H1 (cell line): ENCODE results near the gene MRPL41. TPM values are rescaled to one million over a fixed set of nuclear protein-coding genes. Genes with fewer than 3 reads are reported as not detected.

Source experiments
- CTCF ChIA-PET: fragments of 300-600 bp; sonication (Branson Sonifier 250); formaldehyde crosslinking; loops from one replicate; lab custom pipeline; 2021; ENCODE audit not compliant: partially characterized antibody; lab: Charles Lee
- POLR2A ChIA-PET: fragments of 300-600 bp; sonication (Branson Sonifier 250); formaldehyde crosslinking; loops from one replicate; lab custom pipeline; 2021; ENCODE audit warnings: inconsistent platforms; ENCODE audit not compliant: partially characterized antibody; lab: Charles Lee
- DNase-seq, 2 experiments: peaks; one replicate each; pipeline versions ENCODE4 v3.0.0 to v3.0.0-alpha.2; 2010 to 2022; ENCODE audit warnings: low spot score in 2 of 2, low read depth in 1 of 2, mixed read lengths in 1 of 2
- FAIRE-seq: peaks from 2 replicates; lab custom pipeline; 2011; peaks lifted over from hg19 to GRCh38; lab: Jason Lieb, UNC
- H2AFZ ChIP-seq: 2 replicates; pipeline ENCODE4 v1.8.1; 2012; ENCODE audit warnings: low read length, inconsistent platforms
- H2AK5ac ChIP-seq: 2 replicates; pipeline ENCODE4 v1.6.1; 2013; ENCODE audit warnings: low read depth, low read length
- H2BK120ac ChIP-seq: replicated peaks from 2 replicates; pipeline ENCODE3; 2013; ENCODE audit warnings: low read depth, low read length, inconsistent platforms
- H2BK12ac ChIP-seq: 2 replicates; pipeline ENCODE4 v1.6.1; 2013; ENCODE audit warnings: low read depth, low read length
- H2BK15ac ChIP-seq: 2 replicates; pipeline ENCODE4 v1.6.1; 2013; ENCODE audit warnings: low read length
- H2BK20ac ChIP-seq: 2 replicates; pipeline ENCODE4 v1.6.1; 2013; ENCODE audit warnings: low read length
- H2BK5ac ChIP-seq: 2 replicates; pipeline ENCODE4 v1.6.1; 2013; ENCODE audit warnings: low read depth, low read length
- H3K14ac ChIP-seq: 2 replicates; pipeline ENCODE4 v1.6.1; 2013; ENCODE audit warnings: inconsistent platforms; ENCODE audit not compliant: insufficient read length
- H3K18ac ChIP-seq: 2 replicates; pipeline ENCODE4 v1.6.1; 2013; ENCODE audit warnings: low read length; ENCODE audit errors: extremely low read depth
- H3K23ac ChIP-seq: 2 replicates; pipeline ENCODE4 v1.6.1; 2013; ENCODE audit warnings: inconsistent platforms; ENCODE audit not compliant: insufficient read length
- H3K23me2 ChIP-seq: 2 replicates; pipeline ENCODE4 v1.6.1; 2013; ENCODE audit warnings: low read depth, low read length
- H3K27ac ChIP-seq: 2 replicates; pipeline ENCODE4 v1.6.1; 2011; ENCODE audit warnings: low read depth, low read length, inconsistent platforms
- H3K27me3 ChIP-seq, 4 experiments: replicated peaks in 1 of 4; 1 replicate in 1 of 4; 2 replicates in 3 of 4; pipeline versions ENCODE4 v1.6.1 to v1.8.1; 2011 to 2013; ENCODE audit warnings: low read length in 3 of 4, mild to moderate bottlenecking in 3 of 4, inconsistent platforms in 2 of 4, mixed read lengths in 2 of 4, moderate library complexity in 1 of 4; ENCODE audit not compliant: control insufficient read depth in 3 of 4, insufficient read depth in 3 of 4; ENCODE audit errors: extremely low read depth in 1 of 4
- H3K36me3 ChIP-seq, 4 experiments: 2 replicates each; pipeline versions ENCODE4 v1.6.1 to v1.8.1; 2011 to 2013; ENCODE audit warnings: mild to moderate bottlenecking in 4 of 4, low read length in 3 of 4, moderate library complexity in 2 of 4, control low read depth in 1 of 4, inconsistent platforms in 1 of 4; ENCODE audit not compliant: insufficient read depth in 4 of 4, control insufficient read depth in 2 of 4
- H3K4ac ChIP-seq: replicated peaks from 2 replicates; pipeline ENCODE3; 2013; ENCODE audit warnings: low read length, low read depth, mixed read lengths, inconsistent platforms; ENCODE audit not compliant: insufficient read length
- H3K4me1 ChIP-seq, 4 experiments: replicated peaks in 1 of 4; 1 replicate in 1 of 4; 2 replicates in 3 of 4; pipeline versions ENCODE4 v1.6.1 to v1.8.1; 2011 to 2013; ENCODE audit warnings: low read length in 3 of 4, inconsistent platforms in 2 of 4, mixed read lengths in 1 of 4; ENCODE audit not compliant: insufficient read depth in 4 of 4, control insufficient read depth in 3 of 4
- H3K4me2 ChIP-seq, 2 experiments: 2 replicates each; pipeline versions ENCODE4 v1.6.1 to v1.8.1; 2011 to 2013; ENCODE audit warnings: low read depth in 2 of 2, low read length in 2 of 2, control low read depth in 1 of 2, inconsistent platforms in 1 of 2, mild to moderate bottlenecking in 1 of 2; ENCODE audit not compliant: insufficient read depth in 1 of 2
- H3K4me3 ChIP-seq, 4 experiments: fragments of 200-600, 300-600 bp in 1 of 4; sonication (generic), shearing (Covaris generic), sonication (Bioruptor Twin) in 1 of 4; 2 replicates each; pipeline versions ENCODE4 v1.5.1 to v1.8.1; 2011 to 2016; ENCODE audit warnings: low read length in 4 of 4, low read depth in 3 of 4, control low read depth in 2 of 4, inconsistent platforms in 2 of 4, mild to moderate bottlenecking in 2 of 4, mixed read lengths in 1 of 4, moderate library complexity in 1 of 4; ENCODE audit not compliant: insufficient read depth in 2 of 4; ENCODE audit errors: extremely low read depth in 1 of 4
- H3K56ac ChIP-seq: replicated peaks from 2 replicates; pipeline ENCODE3; 2013; ENCODE audit warnings: low read depth, mild to moderate bottlenecking, mixed read lengths, low read length, inconsistent platforms; ENCODE audit not compliant: insufficient read length
- H3K79me1 ChIP-seq: 2 replicates; pipeline ENCODE4 v1.6.1; 2013; ENCODE audit warnings: low read depth, low read length, control low read depth
- H3K79me2 ChIP-seq, 2 experiments: 2 replicates each; pipeline versions ENCODE4 v1.6.1 to v1.8.1; 2012 to 2013; ENCODE audit warnings: low read length in 2 of 2, mild to moderate bottlenecking in 2 of 2, inconsistent platforms in 1 of 2; ENCODE audit not compliant: insufficient read depth in 2 of 2, control insufficient read depth in 1 of 2
- H3K9ac ChIP-seq, 4 experiments: replicated peaks in 1 of 4; 1 replicate in 1 of 4; 2 replicates in 3 of 4; pipeline versions ENCODE4 v1.6.1 to v1.8.1; 2011 to 2013; ENCODE audit warnings: low read depth in 3 of 4, low read length in 3 of 4, control low read depth in 2 of 4, mild to moderate bottlenecking in 2 of 4, moderate library complexity in 2 of 4, inconsistent platforms in 1 of 4; ENCODE audit errors: extremely low read depth in 1 of 4
- H3K9me3 ChIP-seq, 2 experiments: 2 replicates each; pipeline versions ENCODE4 v1.6.1 to v1.8.1; 2012 to 2013; ENCODE audit warnings: mild to moderate bottlenecking in 2 of 2, moderate library complexity in 2 of 2, control low read depth in 1 of 2, inconsistent platforms in 1 of 2, low read depth in 1 of 2, low read length in 1 of 2, mixed read lengths in 1 of 2; ENCODE audit not compliant: insufficient read depth in 2 of 2
- H4K20me1 ChIP-seq, 2 experiments: replicated peaks in 1 of 2; 2 replicates each; pipeline versions ENCODE3 to v1.8.1; 2011 to 2013; ENCODE audit warnings: inconsistent platforms in 2 of 2, low read length in 2 of 2, mild to moderate bottlenecking in 1 of 2; ENCODE audit not compliant: insufficient read depth in 2 of 2, control insufficient read depth in 1 of 2
- H4K5ac ChIP-seq: 2 replicates; pipeline ENCODE4 v1.6.1; 2013; ENCODE audit warnings: low read length, low read depth, mixed read lengths, inconsistent platforms; ENCODE audit not compliant: insufficient read length
- H4K8ac ChIP-seq: 2 replicates; pipeline ENCODE4 v1.8.0; 2013; ENCODE audit warnings: mild to moderate bottlenecking, moderate library complexity, low read length, inconsistent platforms; ENCODE audit not compliant: insufficient read depth; ENCODE audit errors: extremely low read depth
- H4K91ac ChIP-seq: replicated peaks from 2 replicates; pipeline ENCODE3; 2013; ENCODE audit warnings: low read length, mixed read lengths, inconsistent platforms; ENCODE audit not compliant: insufficient read length
- CTBP2 ChIP-seq: IDR thresholded peaks from 2 replicates; pipeline ENCODE4 v1.7.0; 2011; ENCODE audit warnings: borderline replicate concordance, mild to moderate bottlenecking, moderate library complexity, mixed read lengths, low read length; ENCODE audit not compliant: insufficient read depth, insufficient read length
- EZH2 ChIP-seq: fragments of 200-600 bp; sonication (generic); IDR thresholded peaks from 2 replicates; pipeline ENCODE4 v1.7.1; 2012; ENCODE audit warnings: low read depth, mild to moderate bottlenecking, moderate library complexity, low read length, inconsistent platforms; ENCODE audit not compliant: severe bottlenecking
- HDAC2 ChIP-seq, 2 experiments: fragments of 300-600 bp in 1 of 2; sonication (generic) in 1 of 2; IDR thresholded peaks; 2 replicates each; pipeline ENCODE4 v1.6.1; 2011 to 2012; ENCODE audit warnings: low read depth in 2 of 2, low read length in 2 of 2, mild to moderate bottlenecking in 2 of 2, moderate library complexity in 2 of 2, borderline replicate concordance in 1 of 2, inconsistent platforms in 1 of 2
- JUND ChIP-seq: IDR thresholded peaks from 2 replicates; pipeline ENCODE4 v1.6.1; 2011; ENCODE audit warnings: mild to moderate bottlenecking, improper control_type of control experiment, low read length
- KDM1A ChIP-seq: fragments of 200-600, 300-600 bp; sonication (generic); IDR thresholded peaks from 2 replicates; pipeline ENCODE4 v1.7.1; 2016; ENCODE audit warnings: mild to moderate bottlenecking, low read length, borderline replicate concordance
- MAX ChIP-seq: IDR thresholded peaks from 2 replicates; pipeline ENCODE4 v1.6.1; 2012; ENCODE audit warnings: inconsistent platforms
- NRF1 ChIP-seq: IDR thresholded peaks from 2 replicates; pipeline ENCODE4 v1.6.1; 2011; ENCODE audit warnings: mild to moderate bottlenecking, low read depth, low read length, improper control_type of control experiment
- RAD21 ChIP-seq, 2 experiments: IDR thresholded peaks in 1 of 2; conservative IDR thresholded peaks in 1 of 2; 2 replicates each; pipeline ENCODE4 v1.6.1; 2011; ENCODE audit warnings: low read depth in 2 of 2, low read length in 2 of 2, improper control_type of control experiment in 1 of 2, inconsistent platforms in 1 of 2, mild to moderate bottlenecking in 1 of 2, moderate library complexity in 1 of 2
- SP1 ChIP-seq: IDR thresholded peaks from 2 replicates; pipeline ENCODE4 v1.6.1; 2011; ENCODE audit warnings: low read depth, low read length
- SP4 ChIP-seq: IDR thresholded peaks from 2 replicates; pipeline ENCODE4 v1.6.1; 2012; ENCODE audit warnings: low read length, inconsistent platforms
- SUZ12 ChIP-seq: fragments of 200-600 bp; sonication (generic); IDR thresholded peaks from 2 replicates; pipeline ENCODE4 v1.6.1; 2012; ENCODE audit warnings: mild to moderate bottlenecking, inconsistent platforms, low read length, moderate library complexity, mixed read lengths
- TAF1 ChIP-seq: IDR thresholded peaks from 2 replicates; pipeline ENCODE4 v1.6.1; 2011; ENCODE audit warnings: mild to moderate bottlenecking, low read depth, low read length
- YY1 ChIP-seq: IDR thresholded peaks from 2 replicates; pipeline ENCODE4 v1.6.1; 2011; ENCODE audit warnings: low read depth, mild to moderate bottlenecking, low read length
- ZNF274 ChIP-seq: IDR thresholded peaks from 2 replicates; pipeline ENCODE4 v1.7.0; 2012; ENCODE audit warnings: low read length, borderline replicate concordance; ENCODE audit errors: extremely low read depth
- WGBS, 2 experiments: shearing (Covaris generic) in 1 of 2; methylation state at CpG; one replicate each; pipeline versions ENCODE4 v1.1.6 to v1.1.7; 2013 to 2015; ENCODE audit warnings: low lambda C conversion rate in 2 of 2, mixed read lengths in 2 of 2, inconsistent platforms in 1 of 2, low coverage in 1 of 2, missing lambda C conversion rate in 1 of 2; ENCODE audit not compliant: insufficient replicate concordance in 2 of 2, insufficient coverage in 1 of 2, insufficient read length in 1 of 2; ENCODE audit errors: extremely low coverage in 1 of 2, missing lambda C conversion rate in 1 of 2; 5-methylcytosine and 5-hydroxymethylcytosine counted together
- polyA plus RNA-seq, 7 experiments: library from polyadenylated mRNA; depleted of rRNA in 3 of 7; stranded (reverse) in 5 of 7; unstranded in 2 of 7; fragments of >200 nt in 5 of 7; fragments of 200-250 nt in 2 of 7; gene quantifications; 1 replicate in 5 of 7; 2 replicates in 1 of 7; 4 replicates in 1 of 7; pipeline versions ENCODE4 v1.2.1 to v1.2.3, GENCODE V29; 2011 to 2013; ENCODE audit warnings: missing spikeins in 2 of 7, mixed read lengths in 2 of 7
- total RNA-seq: library from RNA; stranded (reverse); fragmentation: NEBNext Ultra II Directional; extraction: Animal tissue kit (Norgen Biotek cat#: 25700); gene quantifications from 2 replicates; pipeline ENCODE4 v1.2.1, GENCODE V29; 2021

MRPL41 gene
- total and polyA plus RNA-seq, 2 of the 8 experiments (the other 6 are each of a cell fraction or from before 2014, with no cell fraction given), result 47.2 to 58.1 TPM

- 91% methylated on average over 10 of the region's 10 CpGs; no CpG with 5 or more reads in 1 of the 2 experiments for WGBS, 2 experiments
- FAIRE-seq, result no peak
- TF ChIP-seq HDAC2 (IDR thresholded peaks at IDR 0.05; ENCODE audit: borderline replicate concordance in 1 of 2, low read depth in 2 of 2, low read length in 2 of 2) (no peak), SUZ12 (no peak), SP4 (no peak), EZH2 (no peak), NRF1 (no peak), RAD21 (IDR thresholded peaks at IDR 0.05 in 1 of 2, conservative IDR thresholded peaks at IDR 0.05 in 1 of 2; ENCODE audit: low read depth in 2 of 2, low read length in 2 of 2) (no peak), SP1 (no peak), MAX (no peak), ZNF274 (no peak), TAF1 (no peak), JUND (no peak), CTBP2 (no peak), KDM1A (no peak), YY1 (no peak)
These were observed 3.5 kb downstream of the MRPL41 start for GRCh38 chr9:137555179-137555578.

More at GRCh38 chr9:137555179-137555578, 3.5 kb downstream of the MRPL41 start:
- H2BK120ac ChIP-seq, result no peak overlapping the region
- peaks cover 7% of the 10 kb centered on the region; the same call in 1 of the 2 replicates for H3K23me2 ChIP-seq
- no peak overlapping the region for H3K23ac ChIP-seq
- H3K9ac ChIP-seq, result no peak overlapping the region
- H3K27me3 ChIP-seq, result no peaks in the 10 kb centered on the region
- no peak overlapping the region; the same call in 1 of the 2 replicates for H4K8ac ChIP-seq
- ChIA-PET CTCF (no interaction called here), POLR2A (no interaction called here)
- H3K14ac ChIP-seq, result no peak overlapping the region
- H3K4ac ChIP-seq, result no peak overlapping the region
- no peak overlapping the region for H4K91ac ChIP-seq
- no peak overlapping the region for H2AFZ ChIP-seq
- peaks cover 0 to 4% (median 1%) of the 10 kb centered on the region in 4 experiments; a peak in 3 of 7 replicates for H3K4me1 ChIP-seq
- no peak overlapping the region for H2BK12ac ChIP-seq
- H3K18ac ChIP-seq, result no peak overlapping the region
- no peaks in the 10 kb centered on the region for H3K79me2 ChIP-seq
- no peak overlapping the region for H3K4me3 ChIP-seq
- no peak overlapping the region for H2AK5ac ChIP-seq
- H3K56ac ChIP-seq, result no peak overlapping the region
- peaks cover 7 to 28% (median 14%) of the 10 kb centered on the region in 4 experiments; a peak in 6 of 8 replicates for H3K36me3 ChIP-seq
- H2BK5ac ChIP-seq, result no peak overlapping the region
- no peak overlapping the region for H4K5ac ChIP-seq
- no peak for DNase-seq
- peaks cover 4 to 8% of the 10 kb centered on the region in 2 experiments for H4K20me1 ChIP-seq
- no peak overlapping the region for H3K4me2 ChIP-seq
- H2BK20ac ChIP-seq, result no peak overlapping the region
- no peaks in the 10 kb centered on the region for H3K9me3 ChIP-seq
- H3K27ac ChIP-seq, result no peak overlapping the region
- peaks cover 5% of the 10 kb centered on the region; the same call in 1 of the 2 replicates for H3K79me1 ChIP-seq
- H2BK15ac ChIP-seq, result no peak overlapping the region
